SK-N-SH (cell line): ENCODE data around the gene MAGI2.

Source experiments
- CTCF ChIP-seq: fragments of 200-600 bp; sonication (generic); IDR thresholded peaks from 2 replicates; pipeline ENCODE4 v1.6.1; 2017; ENCODE audit warnings: antibody characterized with exemption, mild to moderate bottlenecking, moderate library complexity
- EP300 ChIP-seq, 2 experiments: IDR thresholded peaks; 2 replicates each; pipeline versions ENCODE4 v1.4.0 to v1.6.1; 2012; ENCODE audit warnings: borderline replicate concordance in 1 of 2, low read depth in 1 of 2, low read length in 1 of 2
- FOXM1 ChIP-seq: IDR thresholded peaks from 2 replicates; pipeline ENCODE4 v1.4.0; 2012; ENCODE audit warnings: low read depth, mild to moderate bottlenecking
- MAX ChIP-seq: IDR thresholded peaks from 2 replicates; pipeline ENCODE4 v1.4.0; 2012; ENCODE audit warnings: low read depth
- ZBTB33 ChIP-seq: IDR thresholded peaks from 2 replicates; pipeline ENCODE4 v1.4.0; 2012; ENCODE audit warnings: low read depth, borderline replicate concordance
- TF ChIP-seq, protein P1 (sequence below): fragments of 150-350 bp; IDR thresholded peaks from 2 replicates; pipeline ENCODE4 v1.6.1; 2017; ENCODE audit warnings: antibody characterized with exemption, low read length, low read depth, borderline replicate concordance

DNA sequence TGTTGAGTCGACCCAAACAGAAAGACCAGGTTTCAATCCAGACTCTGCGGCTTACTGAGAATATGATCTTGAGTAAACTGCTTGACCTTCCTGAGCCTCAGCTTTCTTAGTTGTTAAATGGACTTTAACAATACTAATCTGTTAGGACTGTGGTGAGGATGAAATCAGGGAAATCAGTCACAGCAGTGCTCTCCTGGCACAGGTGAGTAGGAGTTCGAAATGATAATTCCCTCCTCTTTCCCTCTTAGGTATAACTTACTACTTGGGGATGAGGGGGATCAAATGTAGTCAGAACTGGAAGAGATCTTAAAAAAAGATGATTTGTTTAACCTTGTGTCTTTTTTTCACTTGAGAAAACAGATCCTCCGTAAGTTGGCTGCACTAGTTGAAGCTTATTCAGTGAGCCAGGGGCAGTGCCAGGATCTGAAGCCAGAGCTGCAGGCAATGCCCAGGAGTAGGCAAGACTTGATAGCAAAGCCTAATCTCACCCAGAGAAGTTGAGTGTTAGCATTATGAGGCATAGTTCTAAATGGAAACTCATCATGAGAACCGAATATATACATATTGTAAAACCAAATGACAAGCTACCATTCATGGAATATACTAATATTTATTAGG lies 1.8 kb upstream of the MAGI2 start:
- TF ChIP-seq, protein P1, sequence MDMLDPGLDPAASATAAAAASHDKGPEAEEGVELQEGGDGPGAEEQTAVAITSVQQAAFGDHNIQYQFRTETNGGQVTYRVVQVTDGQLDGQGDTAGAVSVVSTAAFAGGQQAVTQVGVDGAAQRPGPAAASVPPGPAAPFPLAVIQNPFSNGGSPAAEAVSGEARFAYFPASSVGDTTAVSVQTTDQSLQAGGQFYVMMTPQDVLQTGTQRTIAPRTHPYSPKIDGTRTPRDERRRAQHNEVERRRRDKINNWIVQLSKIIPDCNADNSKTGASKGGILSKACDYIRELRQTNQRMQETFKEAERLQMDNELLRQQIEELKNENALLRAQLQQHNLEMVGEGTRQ: no peak
- TF ChIP-seq FOXM1: no peak
- TF ChIP-seq EP300 (IDR thresholded peaks at IDR 0.05; ENCODE audit: borderline replicate concordance in 1 of 2, low read depth in 1 of 2, low read length in 1 of 2): no peak
- no peak for TF ChIP-seq MAX
- TF ChIP-seq ZBTB33: no peak
- no peak for TF ChIP-seq CTCF
